NCI-H1694 treated with DMSO at 0.1 percent for 48 hours (cell line): Measurements from ENCODE around the gene PRDM10.

ENCODE experiments used
- DNase-seq: peaks from one replicate; lab custom pipeline; 2025; lab: John Stamatoyannopoulos, UW

PRDM10 gene

DNA sequence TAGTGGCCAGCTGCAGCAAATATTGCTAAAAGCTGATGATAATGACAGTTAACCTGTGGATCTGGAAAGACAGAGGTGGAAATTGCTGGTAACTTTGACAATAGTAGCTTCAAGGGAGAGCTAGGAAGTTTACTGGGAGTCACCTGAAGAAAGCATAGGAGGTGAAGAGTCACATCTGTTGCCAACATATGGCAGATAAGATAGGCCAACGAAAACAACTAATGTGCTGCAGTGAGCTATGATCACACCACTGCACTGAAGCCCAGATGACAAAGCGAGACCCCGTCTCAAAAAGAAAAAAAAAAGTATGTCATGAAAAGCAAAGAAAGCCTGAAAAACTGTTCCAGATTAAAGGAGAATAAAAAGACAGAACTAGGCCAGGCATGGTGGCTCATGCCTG is 4.3 kb upstream of the PRDM10 start:
- no peak for DNase-seq

DNA sequence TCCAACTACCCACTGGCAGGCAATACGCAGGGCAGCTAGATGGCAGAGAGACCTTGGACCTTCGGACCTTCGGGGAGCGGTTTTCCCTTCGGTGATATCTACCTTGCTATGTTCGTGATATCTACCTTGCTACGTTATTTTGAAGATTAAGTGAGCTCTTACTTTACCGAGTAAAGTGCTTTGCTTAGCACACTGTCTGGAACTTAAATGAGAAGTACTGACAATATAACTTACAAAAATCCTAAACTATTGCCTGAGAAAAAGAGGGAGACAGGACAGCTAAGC is 1.0 kb upstream of the PRDM10 start:
- no peak for DNase-seq

DNA sequence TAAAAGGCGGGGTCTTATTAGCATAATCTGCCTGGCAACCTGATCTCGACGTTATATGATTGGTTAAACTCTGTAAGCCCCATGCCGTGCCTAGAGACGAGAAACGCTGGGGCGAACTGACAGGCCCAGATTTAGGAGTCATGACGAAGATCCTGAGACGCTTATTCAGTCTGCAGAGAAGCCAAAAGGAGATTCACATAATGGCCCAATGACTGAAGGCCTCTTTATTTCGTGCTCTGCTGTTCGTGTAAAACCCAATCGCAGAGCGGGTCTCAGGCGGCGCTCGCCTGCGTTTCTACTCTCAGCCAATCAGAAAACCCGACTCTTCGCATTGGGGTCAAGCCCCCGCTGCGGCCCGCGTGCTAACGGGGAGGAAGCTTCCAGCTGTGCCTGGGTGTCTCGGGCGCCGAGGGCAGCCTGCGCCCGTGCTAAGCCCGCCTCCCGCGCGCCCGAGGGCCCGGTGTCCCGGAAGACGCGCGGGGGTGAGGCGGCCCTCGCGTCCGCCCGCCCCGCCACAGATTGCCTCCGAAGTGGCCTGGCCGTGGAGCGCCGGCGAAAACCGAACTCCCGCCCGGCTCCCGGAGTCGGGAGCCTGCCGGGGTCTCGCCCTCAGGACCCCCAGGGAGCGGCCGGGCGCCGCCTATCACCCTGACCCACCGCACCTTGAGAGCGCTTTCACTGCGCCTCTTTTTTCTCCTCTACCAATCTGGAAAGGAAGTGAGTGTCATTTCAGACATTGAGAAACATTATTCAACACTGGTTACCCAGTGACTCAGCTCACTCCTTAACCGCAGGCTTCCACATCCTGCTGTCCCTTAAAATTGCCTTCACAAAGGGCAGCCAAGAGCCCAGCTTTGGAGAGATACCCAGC is 446 bp upstream of the PRDM10 start:
- peak; percentile 75 for DNase-seq

DNA sequence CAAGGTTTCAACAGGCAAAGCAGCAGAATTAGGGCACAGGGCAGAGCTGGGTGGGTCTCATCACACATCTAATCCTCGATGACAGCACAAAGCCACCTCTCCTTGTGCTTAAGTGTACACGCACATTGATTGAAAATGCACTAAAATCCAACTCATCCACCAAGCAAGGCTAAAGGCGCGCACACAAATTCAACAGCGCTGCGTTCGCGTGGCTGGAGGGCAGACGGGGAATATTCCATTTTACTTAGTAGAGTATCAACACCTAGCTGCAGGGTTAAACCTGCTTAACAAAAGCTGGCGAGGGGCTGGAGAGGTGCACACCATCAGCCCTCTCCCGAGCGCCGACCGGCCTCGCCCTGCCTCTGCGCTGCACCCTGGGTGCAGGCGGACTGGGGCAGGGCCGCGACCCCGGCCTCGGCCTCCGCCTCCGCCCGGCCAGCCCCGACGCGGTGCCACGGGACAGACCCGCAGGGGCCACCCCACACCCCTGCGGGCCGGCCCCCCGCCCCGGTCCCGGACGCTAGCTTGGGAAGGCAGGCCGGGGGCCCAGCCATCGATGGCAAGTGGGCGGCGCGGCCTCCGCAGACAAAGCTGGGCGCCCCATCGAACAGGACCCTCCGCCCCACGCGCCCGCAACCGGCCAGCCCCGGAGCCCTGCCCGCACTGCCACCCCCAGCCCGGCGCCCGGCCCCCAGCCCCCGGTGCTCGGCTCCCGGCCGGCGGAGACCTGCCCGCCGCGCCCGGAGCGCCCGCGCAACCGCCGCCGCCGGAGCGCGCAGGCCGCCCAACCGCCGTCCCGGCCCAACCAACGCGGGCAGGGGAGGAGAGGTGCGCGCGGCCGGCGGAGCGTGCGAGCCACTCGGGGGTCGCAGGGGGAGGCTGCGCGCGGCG is 929 bp downstream of the PRDM10 start:
- DNase-seq, result no peak

DNA sequence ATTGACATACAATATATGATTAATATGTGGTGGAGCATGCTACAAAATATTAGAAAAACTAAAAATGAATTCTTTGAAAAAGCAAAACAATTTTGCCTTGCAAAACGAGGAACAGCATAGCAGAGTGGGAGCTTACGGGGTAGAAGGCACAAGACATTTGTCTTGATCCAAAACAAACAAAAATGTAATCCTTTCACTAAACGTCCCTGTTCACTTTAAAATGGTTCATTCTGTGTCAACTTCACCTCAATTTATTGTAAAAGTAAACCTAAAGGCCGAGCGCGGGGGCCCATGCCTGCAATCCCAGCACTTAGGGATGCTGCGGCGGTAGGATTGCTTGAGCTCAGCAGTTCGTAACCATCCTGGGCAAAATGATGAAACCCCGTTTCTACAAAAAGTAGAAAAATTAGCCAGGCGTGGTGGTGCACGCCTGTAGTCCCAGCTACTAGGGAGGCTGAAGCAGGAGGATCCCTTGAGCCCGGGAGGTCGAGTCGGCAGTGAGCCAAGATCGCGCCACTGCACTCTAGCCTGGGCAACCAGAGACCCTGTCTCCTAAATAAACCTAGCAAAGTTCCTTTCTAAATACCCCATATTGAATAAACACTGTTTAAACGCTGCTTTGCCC is 2.0 kb downstream of the PRDM10 start:
- DNase-seq, result no peak

DNA sequence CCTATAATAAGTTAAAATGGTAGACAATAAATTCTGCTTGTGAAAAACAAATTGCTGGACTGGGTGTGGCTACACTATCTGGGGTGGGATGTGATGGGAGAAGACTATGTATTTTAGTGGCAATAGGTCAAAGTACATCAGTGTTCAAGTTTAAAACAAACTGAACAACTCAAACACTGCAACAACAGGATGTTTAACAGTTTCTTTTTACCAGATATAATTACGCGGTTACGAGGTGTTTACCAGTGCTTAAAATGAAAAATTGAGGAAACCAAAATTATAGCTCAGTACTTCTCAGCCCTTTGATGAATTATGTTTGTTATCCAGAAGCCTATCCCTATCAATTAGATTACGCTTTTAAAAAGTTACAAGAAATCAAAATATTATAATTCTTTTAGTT is 3.2 kb downstream of the PRDM10 start:
- DNase-seq, result no peak

DNA sequence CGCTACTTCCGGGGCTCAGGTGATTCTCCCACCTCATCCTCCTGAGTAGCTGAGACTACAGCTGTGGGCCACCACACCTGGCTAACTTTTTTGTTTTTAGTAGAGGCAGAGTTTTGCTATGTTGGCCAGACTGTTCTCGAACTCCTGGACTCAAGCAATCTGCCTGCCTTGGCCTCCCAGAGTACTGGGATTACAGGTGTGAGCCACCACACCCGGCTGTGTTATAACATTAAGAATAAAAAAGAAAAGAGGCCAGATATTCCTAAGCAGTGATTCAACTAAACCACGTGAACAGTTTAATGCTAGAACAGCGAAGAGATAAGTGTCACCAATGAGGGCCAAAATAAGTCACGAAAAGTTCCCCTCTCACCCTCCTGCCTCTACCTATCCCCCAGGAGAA is 3.7 kb downstream of the PRDM10 start:
- no peak for DNase-seq

DNA sequence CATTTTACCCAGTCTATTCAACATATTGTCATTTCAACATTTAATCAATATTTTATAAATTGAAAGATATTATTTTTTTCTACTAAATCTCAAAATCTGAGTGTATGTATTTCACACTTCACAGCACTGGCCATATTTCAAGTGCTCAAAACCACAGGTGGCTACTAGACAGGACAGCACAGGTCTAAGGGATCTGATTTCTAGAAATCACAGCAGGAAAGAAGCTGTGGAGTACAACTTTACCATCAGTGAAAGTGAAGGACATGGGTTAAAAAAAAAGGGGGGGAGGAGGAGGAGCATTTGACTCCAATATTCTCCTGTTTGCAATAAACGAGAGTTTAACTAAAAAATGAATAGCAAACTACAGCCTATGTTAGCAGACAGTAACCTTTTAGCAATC is 4.5 kb downstream of the PRDM10 start:
- no peak for DNase-seq

DNA sequence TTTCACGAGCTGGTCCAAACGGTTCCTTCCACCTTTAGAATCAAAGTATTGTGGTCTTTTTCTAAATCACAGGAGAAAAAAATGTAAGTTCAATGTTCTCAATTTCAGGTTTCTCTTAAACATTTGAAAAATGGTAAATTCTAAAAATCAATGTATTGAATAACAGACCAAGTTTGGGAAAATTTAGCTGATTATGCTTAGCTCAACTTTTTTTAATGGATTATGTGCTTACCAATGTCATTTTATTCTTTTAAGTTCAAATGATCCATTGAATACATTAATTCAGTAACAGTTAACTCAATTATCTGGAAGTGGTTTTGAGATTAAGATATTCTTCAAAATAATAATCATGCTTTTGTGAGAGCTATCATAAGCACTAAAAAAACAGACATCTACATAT is 5.1 kb downstream of the PRDM10 start:
- DNase-seq, result no peak

DNA sequence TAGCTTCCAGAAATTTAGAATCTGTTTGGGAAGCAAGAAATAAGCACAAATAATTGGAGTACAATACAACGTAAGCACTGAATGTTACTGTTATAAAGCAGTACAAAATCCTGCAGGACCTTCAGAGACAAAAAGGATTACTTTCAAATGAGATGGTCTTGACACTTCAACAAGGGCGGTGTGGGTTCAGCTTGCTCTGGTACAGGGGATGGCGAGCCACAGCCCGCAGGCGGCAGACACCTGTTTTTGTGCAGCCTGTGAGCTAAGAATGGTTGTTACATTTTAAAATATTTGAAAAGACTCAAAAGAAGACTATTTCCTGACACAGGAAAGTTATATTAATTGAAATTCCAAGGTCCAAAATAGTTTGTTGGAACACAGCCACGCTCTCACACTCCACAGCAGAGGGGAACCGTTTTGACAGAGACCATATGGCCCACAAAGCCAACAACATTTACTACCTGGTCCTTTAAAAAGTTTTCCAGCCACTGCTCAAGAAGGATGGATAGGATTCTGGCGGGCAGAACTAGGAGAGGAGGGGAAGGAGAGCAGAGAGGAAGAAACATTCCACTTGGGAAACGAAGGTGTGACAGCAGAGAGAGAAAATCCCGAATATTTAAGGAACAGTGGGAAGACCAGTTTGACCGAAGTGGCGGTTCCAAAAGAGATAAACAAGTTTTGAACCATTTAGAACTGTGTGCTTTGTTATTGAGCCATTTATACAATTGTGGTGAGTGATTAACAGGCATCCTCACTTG is 6.3 kb downstream of the PRDM10 start:
- DNase-seq, result no peak

DNA sequence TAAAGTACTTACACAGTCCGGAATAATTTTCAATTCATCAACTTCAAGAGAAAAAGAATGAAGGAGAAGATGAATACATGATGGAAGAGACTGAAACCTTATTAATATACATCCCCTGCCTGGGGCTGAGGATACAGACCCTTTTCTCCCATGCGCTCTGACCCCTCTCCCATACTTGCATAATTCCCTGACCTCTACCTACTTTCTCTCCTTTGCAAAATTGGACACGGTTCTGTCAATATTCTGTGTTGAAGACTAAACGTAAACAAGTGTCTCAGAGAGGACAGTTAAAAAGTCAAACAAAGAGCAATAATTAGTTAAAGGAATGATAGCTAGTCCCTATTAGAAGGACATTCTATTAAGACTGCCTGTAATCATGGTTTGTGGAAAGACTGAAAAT is 7.5 kb downstream of the PRDM10 start:
- no peak for DNase-seq

DNA sequence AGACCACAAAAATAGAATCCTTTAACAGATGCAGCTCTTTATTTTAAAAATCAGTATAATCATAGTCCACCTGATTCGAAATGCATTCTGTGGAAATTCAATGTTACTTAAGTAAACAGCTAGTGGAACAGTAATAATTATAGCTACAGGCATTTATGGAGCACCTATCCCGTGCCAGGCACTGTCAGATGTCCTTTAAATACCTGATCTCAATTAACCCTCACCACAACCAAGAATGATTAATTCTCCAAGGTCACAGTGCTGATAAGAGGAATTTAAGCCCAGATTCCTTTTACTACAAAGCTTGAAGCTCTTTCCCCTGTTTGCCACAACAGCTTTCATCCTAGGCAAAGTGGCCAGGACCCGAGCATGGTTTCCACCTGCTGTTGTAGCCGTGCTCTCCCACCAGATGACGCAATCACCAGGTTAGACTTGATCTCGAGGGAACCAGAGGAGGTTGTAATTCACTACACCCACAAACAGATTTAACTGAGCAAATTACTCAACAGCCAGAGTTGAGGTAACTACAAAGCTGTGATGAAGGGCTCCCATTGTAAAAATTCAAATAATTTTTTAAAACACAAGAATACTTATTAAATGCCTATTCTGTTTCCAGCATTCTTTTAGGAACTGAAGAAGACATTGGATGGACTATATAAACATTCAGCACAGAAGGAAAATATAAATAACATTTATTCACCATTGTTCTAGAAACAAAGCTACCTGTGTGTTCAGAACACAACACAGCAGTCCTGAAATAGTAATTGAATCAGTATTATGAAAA is 10.3 kb downstream of the PRDM10 start:
- DNase-seq, result no peak

DNA sequence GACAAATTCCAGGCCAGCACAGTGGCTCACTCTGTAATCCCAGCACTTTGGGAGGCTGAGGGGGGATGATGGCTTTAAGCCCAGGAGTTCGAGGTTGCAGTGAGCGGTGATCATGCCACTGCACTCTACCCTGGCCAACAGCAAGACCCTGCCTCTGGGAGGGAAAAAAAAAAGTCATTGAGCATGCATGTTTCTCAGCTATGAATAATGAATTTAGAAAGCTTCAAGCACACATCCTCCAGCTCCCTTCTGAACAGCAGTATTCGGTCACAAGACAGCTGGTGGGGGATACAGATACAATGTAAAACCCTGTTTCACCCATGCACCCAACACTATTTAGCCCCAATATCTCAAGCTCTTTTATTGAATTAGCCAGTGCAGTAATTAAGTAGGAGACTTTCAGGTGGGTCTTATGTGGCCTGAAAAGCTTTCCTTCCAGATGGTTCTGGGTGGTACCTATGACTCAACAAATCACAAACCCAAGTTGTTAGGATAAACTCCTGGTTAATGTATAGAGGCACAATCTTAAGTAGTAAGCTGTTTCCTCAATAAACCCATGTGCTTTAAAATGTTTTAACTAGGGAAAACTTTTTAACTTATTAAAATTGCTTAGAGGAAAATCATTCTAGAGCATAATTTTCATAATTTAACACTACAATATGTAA is 13.4 kb downstream of the PRDM10 start:
- DNase-seq, result no peak

DNA sequence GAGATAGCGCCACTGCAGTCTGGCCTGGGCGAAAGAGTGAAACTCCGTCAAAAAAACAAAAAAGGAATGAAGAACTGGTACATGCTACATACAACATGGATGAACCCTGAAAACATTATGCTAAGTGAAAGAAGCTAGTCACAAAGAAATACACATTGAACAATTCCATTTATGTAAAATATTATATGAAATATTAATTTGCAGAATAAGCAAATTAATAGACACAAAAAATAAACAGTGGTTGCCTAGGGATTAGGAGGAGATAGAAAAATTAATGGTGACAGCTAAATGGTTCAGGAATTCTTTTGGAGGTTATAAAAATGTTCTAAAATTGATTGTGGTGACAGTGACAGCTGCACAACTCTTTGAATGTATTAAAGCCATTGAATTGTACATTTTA is 14.7 kb downstream of the PRDM10 start:
- DNase-seq, result no peak

DNA sequence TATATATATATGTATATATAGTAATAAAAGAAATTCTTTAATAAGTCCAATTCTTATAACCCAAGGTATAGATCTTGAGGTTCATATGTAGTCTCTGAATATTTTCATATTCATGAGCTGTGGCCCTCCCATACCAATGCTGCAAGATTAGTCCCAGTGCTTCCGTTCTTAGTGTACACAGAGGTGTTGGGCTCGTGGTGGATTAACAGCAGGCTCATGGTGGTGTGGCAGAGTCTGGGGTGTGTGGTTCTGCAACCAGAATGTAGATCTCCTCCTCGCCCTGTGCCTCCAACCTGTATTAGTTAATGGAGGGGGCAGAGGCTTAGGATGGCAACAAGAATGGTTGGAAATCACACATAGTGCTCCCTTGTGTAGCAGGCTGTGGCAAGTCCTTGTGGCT is 16.8 kb downstream of the PRDM10 start:
- no peak for DNase-seq

DNA sequence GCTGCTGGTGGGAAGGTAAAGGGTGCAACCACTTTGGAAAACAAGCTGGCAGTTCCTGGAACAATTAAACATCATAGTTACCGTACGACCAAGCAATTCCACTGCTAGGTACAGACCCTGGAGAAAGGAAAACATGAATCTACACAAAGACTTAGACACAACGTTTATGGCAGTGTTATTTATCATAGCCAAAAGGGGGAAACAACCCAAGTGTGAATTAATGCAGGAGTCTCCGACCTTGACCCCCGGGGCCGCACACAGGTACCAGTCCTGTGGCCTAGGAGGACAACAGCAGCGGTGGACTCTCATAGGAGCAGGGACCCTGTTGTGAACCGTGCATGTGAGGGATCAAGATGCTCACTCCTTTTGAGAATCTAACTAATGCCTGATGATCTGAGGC is 22.5 kb downstream of the PRDM10 start:
- no peak for DNase-seq

DNA sequence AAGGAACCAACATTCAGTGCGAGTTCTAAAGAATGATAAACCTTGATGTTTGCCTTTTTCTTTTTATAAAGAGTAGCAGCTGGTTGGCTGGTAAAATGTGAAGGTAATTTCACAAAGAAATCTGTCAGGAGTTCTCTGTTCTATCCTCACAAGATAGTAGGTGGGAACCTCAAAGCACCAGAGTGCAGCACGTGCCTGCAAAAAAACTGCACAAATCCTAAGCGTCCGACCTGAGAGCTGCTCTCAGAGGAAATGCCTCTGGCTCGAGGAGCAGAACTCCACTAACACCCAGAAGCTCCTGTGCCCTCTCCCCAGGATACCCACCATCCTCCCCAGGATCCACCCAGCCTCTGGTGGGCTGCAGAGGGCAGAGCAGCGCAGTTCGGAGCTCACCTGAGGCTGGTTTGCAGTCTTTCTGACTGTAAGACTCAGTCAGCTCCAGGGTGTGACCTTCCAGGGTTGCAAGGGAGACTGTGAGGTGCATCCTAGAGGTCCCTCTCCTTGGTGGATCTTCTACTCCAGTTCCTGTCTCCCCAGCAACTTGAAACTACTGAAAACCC is 23.5 kb downstream of the PRDM10 start:
- no peak for DNase-seq

DNA sequence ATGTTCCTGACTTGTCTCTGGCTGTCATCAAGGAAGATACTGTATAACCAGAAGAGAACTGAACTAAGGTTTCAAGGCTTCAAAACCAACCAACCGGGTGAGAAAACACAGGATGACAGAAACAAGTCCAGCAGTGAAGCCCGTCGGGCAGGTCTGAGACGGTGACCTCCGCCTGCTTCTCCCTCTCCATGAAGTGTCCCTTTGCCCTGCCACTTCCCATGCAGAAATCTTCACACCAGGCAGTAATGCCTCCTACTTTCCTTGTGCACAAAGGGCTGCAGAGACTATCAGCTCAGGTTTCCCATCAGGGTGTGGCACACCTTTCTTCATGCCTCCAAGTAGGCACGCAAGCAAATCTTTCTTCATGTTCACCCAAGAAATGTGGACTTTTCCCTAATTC is 24.2 kb downstream of the PRDM10 start:
- DNase-seq, result no peak

DNA sequence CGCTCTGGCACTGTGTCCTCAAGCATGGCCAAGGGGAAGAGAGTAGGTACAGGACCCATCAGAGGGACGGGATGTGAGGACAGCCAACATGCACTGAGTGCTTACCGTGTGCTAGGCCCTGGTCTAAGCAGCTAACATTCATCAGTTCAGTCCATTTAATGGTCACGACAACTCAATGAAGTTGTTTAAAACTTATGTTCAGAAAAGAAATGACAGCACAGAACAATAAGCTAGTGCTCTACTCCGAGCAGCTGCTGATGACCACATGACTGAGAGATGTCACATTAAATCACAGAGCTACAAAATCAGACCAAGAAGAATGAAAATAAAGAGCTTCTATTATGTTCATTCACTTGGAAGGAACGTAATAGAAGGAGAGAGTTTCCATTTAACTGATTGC is 26.3 kb downstream of the PRDM10 start:
- DNase-seq, result no peak

DNA sequence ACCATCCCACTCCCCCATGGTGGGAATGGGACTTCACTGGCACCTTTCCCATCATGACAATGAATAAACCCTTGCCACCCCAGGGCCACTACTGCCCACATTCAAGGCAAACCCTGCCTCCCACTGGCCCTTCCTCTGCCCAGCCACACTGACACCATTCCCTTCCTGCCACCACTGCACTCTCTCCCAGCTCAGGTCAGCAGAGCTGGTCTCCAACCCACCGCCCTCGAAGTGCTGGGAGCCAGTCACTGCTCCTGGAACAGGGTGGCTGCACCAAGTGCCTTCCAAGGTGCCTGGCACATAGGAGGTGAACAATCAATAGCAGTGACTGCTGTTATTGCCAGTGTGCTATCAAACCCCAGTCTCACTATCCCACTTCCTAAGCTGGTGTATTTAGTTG is 27.1 kb downstream of the PRDM10 start:
- DNase-seq, result no peak

DNA sequence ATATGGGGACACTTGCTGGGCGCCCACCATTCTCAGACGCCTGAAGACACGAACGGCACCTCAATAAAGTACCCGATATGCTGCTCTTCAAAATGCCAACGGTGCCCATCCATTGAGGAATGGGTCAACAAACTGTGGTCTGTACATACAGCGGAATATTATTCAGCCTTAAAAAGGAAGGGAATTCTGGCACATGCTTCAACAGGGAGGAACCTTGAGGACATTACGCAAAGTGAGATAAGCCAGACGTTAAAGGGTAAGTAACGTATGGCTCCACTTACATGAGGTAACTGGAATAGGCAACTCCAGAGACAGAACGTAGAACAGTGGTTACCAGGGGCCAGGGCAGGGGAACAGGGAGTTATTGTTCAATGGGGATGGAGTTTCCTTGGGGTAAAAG is 28.0 kb downstream of the PRDM10 start:
- no peak for DNase-seq
